Fibroblast of the aortic adventitia (primary cell): ENCODE data around the gene UGT1A1. TPM values are rescaled to one million over a fixed set of nuclear protein-coding genes. Genes with fewer than 3 reads are reported as not detected.

ENCODE experiments used
- DNase-seq: peaks from one replicate; pipeline ENCODE4 v3.0.0-alpha.2; 2010; ENCODE audit warnings: low read depth
- H3K4me3 ChIP-seq: 2 replicates; pipeline ENCODE4 v1.5.1; 2011; ENCODE audit warnings: low read depth, mild to moderate bottlenecking, control low read depth, low read length, moderate library complexity
- total RNA-seq: library from RNA; depleted of rRNA; stranded (reverse); fragments of >200 nt; gene quantifications from 2 replicates; pipeline ENCODE4 v1.2.3, GENCODE V29; 2012; ENCODE audit warnings: low replicate concordance
- TF ChIP-seq, protein P1 (sequence below): IDR thresholded peaks from 2 replicates; pipeline ENCODE4 v1.5.1; 2011; ENCODE audit warnings: mild to moderate bottlenecking, low read length, control low read depth, inconsistent platforms; ENCODE audit not compliant: insufficient read depth

UGT1A1 gene
- total RNA-seq, result not detected in 2 replicates

DNA sequence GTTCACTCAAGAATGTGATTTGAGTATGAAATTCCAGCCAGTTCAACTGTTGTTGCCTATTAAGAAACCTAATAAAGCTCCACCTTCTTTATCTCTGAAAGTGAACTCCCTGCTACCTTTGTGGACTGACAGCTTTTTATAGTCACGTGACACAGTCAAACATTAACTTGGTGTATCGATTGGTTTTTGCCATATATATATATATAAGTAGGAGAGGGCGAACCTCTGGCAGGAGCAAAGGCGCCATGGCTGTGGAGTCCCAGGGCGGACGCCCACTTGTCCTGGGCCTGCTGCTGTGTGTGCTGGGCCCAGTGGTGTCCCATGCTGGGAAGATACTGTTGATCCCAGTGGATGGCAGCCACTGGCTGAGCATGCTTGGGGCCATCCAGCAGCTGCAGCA lies at the start of gene UGT1A1:
Gene UGT1A1 (plus strand): TSS at position 228 of the 400 bp plus-strand sequence. CDS start 18 bp downstream, at position 246.
- TF ChIP-seq, protein P1, sequence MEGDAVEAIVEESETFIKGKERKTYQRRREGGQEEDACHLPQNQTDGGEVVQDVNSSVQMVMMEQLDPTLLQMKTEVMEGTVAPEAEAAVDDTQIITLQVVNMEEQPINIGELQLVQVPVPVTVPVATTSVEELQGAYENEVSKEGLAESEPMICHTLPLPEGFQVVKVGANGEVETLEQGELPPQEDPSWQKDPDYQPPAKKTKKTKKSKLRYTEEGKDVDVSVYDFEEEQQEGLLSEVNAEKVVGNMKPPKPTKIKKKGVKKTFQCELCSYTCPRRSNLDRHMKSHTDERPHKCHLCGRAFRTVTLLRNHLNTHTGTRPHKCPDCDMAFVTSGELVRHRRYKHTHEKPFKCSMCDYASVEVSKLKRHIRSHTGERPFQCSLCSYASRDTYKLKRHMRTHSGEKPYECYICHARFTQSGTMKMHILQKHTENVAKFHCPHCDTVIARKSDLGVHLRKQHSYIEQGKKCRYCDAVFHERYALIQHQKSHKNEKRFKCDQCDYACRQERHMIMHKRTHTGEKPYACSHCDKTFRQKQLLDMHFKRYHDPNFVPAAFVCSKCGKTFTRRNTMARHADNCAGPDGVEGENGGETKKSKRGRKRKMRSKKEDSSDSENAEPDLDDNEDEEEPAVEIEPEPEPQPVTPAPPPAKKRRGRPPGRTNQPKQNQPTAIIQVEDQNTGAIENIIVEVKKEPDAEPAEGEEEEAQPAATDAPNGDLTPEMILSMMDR, result no peak
- no peak for DNase-seq
- H3K4me3 ChIP-seq, result no peak within 1 kb of the TSS

DNA sequence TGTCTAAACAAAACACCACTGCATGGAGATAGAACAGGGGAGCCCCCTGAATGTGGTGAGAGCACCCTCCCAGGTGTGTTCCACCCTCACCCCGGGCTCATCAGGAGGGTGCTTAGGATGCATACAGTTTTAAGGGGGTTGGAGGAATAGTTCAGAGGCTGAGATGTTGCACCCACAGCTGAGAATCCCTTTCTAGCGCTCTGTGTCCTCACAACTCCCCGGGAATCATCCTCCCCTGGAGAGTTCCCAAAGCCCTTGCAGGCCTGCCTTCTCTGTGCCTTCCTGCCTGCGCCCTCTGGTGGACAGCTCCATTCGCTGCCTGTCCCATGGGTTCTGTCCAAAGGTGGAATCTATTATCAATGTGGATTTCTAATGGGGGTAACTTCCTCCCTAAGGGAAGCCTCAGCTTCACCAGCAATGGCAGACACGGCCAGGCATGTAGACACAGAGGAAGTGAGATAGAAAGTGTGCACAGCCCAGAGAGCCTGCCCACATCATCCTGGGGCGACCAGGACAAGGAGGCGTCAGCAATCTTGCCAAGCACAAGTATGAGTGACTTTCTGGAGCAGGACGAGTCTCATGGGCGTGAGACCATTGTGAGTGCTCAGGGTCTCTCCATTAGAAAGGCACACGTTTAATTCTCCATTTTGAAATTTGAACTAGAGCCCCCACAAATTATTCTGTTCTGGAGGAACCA lies 48.6 kb upstream of the UGT1A1 start:
- peak; percentile 87 for DNase-seq
- TF ChIP-seq, protein P1, result peak; percentile 92
- H3K4me3 ChIP-seq, result no peak overlapping the region

DNA sequence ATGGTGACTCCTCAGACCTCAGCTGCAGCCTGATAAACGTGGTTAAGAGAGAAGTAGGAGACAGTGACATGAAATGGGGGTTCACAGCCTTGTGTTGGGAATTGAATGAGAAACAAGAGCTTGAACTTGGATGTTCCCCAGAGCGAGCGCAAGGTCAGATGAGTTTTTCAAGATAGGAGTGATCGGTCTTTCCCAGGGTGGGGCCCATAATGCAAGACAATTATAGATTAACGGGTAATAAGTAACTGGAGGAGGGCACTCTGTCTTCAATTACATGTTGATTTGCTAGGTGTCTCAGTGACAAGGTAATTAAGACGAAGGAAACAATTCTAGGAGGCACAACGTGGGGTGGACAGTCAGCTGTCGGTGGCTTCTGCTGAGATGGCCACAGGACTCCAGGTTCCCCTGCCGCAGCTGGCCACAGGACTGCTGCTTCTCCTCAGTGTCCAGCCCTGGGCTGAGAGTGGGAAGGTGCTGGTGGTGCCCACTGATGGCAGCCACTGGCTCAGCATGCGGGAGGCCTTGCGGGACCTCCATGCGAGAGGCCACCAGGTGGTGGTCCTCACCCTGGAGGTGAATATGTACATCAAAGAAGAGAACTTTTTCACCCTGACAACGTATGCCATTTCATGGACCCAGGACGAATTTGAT lies 47.3 kb upstream of the UGT1A1 start, which contains the start of gene UGT1A5:
Gene UGT1A5 (plus strand): TSS at position 297 of the 651 bp plus-strand sequence. CDS start 85 bp downstream, at position 382.
- TF ChIP-seq, protein P1, result no peak
- DNase-seq, result no peak
- H3K4me3 ChIP-seq, result no peak within 1 kb of the TSS

DNA sequence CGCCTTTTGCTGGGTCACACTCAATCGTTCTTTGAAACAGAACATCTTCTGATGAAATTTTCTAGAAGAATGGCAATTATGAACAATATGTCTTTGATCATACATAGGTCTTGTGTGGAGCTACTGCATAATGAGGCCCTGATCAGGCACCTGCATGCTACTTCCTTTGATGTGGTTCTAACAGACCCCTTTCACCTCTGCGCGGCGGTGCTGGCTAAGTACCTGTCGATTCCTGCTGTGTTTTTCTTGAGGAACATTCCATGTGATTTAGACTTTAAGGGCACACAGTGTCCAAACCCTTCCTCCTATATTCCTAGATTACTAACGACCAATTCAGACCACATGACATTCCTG lies 46.8 kb upstream of the UGT1A1 start:
- no peak overlapping the region for H3K4me3 ChIP-seq
- TF ChIP-seq, protein P1, result no peak
- DNase-seq, result no peak

DNA sequence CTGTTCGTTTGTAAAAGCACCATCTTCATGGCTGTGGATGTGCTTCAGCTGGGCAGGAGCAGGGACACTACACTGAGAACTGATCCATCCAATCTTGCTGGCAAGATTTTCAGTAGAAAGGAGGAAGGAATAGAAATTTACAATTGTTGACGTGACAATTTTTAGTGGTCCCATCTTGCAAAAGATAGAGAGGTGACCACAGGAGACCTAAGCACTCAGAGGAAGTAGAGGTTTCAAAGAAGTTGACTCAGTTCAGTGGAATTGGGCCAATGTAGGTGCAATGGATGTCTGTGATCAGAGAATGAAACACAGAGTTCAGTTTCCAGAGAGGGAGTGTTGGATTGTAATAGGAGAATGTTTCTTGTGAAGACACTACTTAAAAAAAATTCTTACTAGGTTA lies 45.9 kb upstream of the UGT1A1 start:
- TF ChIP-seq, protein P1, result no peak
- H3K4me3 ChIP-seq, result no peak overlapping the region
- DNase-seq, result no peak

DNA sequence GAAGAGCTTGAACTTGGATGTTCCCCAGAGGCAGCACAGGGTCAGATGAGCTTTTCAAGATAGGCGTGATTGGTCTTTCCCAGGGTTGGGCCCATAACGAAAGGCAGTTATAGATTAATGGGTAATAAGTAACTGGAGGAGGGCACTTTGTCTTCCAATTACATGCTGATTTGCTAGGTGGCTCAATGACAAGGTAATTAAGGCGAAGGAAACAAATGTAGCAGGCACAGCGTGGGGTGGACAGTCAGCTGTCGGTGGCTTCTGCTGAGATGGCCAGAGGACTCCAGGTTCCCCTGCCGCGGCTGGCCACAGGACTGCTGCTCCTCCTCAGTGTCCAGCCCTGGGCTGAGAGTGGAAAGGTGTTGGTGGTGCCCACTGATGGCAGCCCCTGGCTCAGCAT lies 41.5 kb upstream of the UGT1A1 start, which contains the start of gene UGT1A4:
Gene UGT1A4 (plus strand): TSS at position 185 of the 400 bp plus-strand sequence. CDS start 85 bp downstream, at position 270.
- H3K4me3 ChIP-seq, result no peak within 1 kb of the TSS
- TF ChIP-seq, protein P1, result no peak
- no peak for DNase-seq
